Stimulated activated CD4-positive, alpha-beta T cell treated with anti-CD3 and anti-CD28 coated beads, Interleukin-12 subunit alpha, Interleukin-12 subunit beta, amount 100 ng/mL, for 48 hours (primary cell): ENCODE data around the gene MTERF4.
A peak's percentile ranks its signal among the peaks of the same experiment; 100 is the strongest.

Source experiments
- DNase-seq, 3 donors: peaks; one replicate each; pipeline ENCODE4 v3.0.0-alpha.2; 2020; ENCODE audit warnings: low read depth in 2 of 3, low spot score in 1 of 3

MTERF4 gene

DNA sequence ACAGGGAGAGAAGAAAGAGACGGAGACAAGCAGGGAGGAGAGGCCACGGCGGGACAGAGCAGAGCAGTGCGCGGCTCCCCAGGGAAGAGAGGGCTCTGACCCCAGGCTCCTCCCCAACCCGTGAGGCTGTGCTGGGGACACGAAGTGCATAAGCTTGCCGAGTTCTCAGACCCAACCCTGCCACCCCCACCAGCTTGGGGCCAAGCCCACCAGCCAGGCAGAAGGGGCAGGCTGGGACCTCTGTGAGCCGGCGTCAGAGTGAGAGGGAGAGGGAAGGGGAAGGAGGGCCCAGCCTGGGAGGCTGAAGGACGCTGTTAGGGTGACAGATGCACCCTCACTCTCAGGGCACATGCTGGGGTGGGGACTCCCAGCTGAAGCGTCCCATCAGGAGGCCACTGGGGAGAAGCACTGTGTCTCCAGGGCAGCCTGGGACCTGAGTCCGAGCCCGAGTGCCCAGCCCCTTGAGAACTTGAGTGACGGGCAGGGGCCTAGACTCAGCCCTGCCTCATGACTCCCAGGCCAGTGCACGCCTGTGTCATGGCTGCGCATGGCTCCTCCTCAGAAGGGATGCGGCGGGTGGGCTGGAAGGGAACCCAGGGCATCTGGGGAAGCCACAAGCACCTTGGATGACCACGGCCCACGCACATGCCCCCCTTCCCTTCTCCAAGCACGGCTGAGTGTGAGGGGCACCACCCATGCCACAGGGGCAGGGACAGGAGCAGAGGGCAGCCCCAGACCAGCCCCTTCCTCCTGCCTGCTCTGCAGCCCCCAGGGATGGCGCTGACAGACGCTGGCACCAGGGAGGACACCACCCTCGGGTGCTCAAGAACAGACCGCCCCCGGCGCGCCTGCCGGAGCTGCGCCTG lies 31.0 kb downstream of the MTERF4 start:
- no peak for DNase-seq

DNA sequence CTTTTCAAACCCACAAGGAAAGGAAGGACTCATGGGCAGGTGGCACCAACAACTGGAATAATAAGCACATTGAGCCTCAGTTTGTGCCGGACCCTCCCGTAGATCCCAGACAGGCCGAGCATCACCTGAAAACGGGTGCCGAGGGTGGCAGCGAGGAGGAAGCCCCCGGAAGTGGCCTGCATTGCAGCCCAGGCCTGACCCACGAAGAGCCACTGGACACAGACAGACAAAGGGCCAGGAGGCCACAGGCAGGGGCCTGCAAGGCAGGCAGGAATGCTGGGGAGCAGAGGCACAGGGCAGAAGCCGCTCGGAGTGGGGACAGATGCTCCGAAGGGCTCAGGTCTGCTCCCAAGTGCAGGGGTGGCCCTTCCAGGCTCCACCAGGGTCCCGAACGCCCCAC lies 31.7 kb downstream of the MTERF4 start:
- no peak for DNase-seq

DNA sequence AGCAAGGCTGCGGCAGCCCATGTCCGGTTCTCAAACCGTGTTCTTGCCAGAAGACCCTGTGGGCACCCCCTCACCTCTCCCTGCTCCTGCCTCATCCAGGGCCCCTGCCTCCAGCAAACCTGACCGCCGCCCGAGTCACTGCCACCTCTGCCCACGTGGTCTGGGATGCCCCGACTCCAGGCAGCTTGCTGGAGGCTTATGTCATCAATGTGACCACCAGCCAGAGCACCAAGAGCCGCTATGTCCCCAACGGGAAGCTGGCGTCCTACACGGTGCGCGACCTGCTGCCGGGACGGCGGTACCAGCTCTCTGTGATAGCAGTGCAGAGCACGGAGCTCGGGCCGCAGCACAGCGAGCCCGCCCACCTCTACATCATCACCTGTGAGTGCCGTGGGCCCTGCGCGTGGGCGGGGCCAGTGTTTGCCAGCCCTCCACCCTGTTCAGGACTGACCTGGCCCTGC lies 32.2 kb downstream of the MTERF4 start:
- no peak for DNase-seq

DNA sequence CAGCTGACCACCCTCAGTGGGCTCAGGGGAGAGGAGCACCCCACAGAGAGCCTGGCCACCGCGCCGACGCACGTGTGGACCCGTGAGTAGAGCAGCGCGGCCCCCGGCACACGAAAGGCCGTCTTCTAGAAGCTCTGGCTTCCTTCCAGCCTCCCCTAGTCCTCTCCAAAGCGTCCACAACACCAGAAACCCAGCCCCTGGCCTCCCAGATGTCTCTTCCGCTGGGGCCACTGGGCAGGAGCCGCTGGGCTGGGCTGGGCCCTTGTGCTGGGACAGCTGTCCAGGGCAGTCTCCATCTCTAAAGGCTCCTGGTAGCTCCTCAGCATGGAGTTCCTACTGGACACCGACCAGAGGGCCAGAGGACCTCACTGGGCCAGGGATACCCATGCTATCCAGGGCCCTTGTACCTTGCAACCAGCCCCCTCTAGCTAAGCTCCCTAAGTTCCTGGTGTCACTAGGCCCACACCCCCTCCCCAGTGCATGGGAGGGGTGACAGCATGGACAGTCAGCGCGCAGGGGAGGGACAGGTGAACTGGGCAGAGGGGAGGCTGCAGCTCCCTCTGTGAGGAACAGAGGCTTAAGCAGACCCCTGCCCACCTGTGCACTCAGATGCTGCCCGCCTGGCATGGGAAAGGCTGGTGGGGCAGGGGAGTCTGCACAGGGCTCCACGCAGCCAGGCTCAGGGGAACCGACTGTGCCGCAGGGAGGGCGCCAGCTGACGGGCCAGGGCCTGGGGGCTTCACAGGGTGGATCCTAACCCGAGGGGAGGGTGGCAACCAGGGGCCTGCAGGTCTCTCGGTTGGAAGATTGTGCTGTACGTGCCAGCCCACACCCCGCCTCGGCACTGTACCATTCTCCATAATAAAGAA lies 32.9 kb downstream of the MTERF4 start:
- DNase-seq = no peak

DNA sequence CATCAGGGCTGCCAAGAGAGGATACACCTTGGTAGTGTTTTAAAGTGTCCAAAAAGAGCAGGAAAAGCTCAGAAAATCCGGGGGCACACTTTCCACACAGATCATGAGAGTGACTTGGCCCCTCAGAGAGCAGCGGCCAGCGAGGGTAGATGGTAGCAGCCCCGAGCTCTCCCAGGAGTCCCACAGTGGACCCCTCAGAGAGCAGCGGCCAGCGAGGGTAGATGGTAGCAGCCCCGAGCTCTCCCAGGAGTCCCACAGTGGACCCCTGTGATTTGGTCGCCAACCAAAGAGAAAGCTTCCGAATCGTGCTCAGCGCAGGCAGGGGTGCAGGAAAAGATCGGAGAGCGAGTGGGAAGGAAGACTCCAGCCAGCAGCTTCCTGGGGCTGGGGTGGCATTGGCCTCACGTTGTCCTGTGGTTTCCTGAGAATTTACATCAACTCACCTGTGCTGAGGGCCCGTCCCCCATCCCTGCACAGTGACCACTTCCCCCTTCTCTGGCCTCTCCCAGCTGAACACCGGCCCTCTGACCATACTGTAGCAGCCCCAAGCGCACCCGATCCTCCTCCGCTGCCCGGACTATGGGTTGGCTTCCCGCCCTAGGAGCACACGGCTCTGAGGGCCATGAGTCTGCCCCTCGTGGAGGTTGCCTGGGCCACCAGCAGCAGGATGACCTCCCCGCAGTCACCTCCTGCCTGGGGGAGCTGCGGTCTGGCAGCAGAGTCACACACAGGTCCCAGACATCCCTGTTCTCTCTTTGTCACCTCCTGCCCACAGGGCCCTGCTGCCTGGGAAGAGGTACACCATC lies 33.7 kb downstream of the MTERF4 start:
- no peak for DNase-seq

DNA sequence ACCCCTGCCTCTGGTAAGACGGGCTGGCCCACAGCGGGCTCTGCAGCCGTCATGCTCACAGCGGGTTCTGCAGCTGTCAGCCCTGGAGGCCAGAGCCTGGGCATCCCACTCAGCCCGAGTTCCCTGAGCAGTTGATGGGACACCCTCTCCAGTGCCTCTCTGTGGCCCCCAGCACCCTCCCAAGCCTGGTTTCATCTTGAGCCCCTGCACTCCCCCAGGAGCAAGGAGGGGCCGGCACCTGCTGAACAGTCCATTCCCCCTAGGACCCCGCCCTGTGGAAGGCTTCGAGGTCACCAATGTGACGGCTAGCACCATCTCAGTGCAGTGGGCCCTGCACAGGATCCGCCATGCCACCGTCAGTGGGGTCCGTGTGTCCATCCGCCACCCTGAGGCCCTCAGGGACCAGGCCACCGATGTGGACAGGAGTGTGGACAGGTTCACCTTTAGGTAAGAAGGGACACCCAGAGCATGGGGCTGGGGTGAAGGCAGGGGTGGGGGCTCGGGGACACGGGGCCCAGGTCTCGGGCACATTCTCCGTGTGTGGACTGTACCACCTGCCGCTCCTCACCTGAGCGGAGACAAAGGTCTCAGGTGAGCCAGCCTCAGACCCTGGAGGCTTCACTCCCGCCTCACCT lies 34.5 kb downstream of the MTERF4 start:
- no peak for DNase-seq

DNA sequence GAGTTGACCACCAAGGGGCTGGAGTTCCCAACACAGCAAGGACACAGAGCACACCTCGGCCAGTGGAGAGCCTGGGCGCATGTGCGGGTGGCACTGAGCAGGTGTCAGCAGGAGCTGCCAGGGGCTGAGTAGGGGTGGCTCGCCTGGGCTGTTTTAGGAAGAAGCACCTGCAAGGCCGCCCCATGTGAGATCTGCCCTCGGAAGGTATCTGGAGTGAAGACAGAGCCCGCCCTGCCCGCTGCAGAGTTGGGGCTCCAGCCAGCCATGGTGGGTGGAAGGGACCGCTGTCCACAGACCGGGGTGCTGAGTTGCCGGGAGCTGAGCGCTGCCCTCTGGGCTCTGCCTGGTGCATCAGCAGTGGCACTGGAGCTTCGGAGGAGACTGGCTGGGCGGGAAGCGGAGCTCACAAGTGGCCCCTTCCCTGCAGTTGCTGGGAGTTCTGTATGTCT lies 35.2 kb downstream of the MTERF4 start:
- no peak for DNase-seq

DNA sequence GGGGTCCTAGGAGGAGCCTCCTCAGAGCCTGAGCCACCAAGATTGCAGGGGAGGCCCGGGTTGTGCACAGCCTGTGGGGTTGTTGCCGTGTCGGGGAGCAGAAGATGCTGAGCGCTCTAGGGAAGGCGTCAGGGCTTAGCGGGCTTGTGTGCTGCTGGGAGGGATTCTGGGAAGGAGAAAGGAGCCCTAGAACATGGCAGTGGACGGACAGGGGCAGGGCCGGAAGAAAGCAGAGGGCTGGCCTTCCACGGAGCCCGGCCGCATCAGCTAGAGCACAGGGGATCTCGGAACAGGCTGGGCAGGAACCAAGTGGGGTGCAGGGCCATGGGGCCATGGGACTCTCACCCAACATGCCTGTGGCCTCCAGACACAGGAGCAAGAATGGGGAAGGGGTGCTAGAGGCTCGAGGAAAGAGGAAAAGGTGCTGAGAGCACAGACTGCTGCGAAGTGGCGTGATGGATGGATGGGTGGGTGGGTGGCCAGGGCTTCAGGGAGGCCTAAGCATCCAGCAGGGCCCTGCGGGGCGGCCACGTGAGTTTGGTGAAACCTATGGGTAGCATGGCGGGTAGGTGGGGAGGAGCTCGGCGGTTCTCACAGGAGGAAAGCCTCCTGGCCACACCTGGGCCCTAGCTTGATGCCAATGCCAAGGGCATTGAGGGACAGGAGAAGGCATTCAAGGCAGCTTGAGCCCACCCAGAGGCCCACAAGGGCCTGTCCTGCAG lies 35.8 kb downstream of the MTERF4 start:
- no peak for DNase-seq

DNA sequence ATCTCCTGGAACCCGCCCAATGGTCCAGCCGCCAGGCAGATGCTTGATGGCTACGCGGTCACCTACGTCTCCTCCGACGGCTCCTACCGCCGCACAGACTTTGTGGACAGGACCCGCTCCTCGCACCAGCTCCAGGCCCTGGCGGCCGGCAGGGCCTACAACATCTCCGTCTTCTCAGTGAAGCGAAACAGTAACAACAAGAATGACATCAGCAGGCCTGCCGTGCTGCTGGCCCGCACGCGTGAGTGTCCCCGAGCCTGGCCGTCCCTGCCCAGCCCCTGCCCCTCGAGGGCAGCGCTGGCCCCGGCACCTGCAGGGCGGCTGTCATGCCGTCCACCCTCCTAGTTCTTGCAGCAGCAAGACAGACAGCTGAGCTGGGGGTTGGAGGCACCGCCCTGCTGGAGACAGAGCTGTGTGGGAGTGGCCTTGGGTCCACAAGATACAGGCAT lies 36.7 kb downstream of the MTERF4 start:
- DNase-seq = no peak

DNA sequence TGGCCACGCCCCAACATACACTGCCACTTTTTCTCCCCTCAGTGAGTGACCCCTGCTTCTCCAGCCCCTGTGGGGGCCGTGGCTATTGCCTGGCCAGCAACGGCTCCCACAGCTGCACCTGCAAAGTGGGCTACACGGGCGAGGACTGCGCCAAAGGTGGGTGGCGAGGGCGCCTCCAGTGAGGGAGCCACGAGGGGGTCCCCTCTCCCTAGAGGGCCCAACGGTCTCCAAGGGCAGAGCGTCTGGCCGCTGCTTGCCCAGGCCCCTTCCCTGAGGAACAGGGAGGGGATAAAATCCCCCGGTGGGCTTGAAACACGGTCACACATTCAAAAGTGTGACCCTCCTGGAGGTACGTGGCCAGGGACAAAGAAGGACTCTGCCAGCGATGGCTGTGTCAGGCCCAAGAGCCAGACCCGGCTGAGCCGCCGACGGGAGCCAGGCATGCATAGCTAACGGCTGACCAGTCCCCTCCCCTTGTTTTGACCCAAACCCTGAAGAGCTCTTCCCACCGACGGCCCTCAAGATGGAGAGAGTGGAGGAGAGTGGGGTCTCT lies 37.2 kb downstream of the MTERF4 start:
- DNase-seq = no peak

DNA sequence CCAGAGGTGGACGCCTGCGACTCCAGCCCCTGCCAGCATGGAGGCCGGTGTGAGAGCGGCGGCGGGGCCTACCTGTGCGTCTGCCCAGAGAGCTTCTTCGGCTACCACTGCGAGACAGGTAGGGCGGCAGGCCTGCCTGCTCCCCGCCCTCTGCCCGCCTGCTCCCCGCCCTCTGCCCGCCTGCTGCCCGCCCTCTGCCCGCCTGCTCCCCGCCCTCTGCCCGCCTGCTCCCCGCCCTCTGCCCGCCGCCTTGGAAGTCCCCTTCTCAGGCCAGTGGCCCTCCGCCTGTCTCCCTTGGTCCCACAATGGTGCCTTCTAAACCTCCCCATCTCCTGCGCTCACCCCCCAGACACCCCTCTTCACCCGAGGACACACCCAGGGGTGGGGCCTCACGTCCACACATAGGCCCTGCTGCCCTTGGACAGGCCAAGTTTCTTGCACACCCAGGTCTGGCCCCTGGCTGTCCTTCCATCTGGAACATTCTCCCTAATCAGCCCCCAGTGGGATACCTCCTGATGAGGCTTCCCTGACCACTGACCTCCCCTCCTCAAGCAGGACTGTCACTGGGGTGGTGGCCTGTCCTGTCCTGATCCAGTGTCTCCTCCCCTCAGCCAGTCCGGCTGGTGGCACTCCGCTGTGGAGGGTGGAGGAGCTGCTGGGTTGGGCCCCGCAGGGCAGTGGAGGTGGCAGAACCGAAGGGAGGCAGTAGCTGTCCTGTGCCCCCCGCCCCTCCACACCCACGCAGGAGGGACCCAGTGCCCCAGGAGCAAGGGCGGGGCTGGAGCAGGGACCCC lies 37.9 kb downstream of the MTERF4 start:
- peak in 2 of 3 donors; percentile 20 to 24 for DNase-seq

DNA sequence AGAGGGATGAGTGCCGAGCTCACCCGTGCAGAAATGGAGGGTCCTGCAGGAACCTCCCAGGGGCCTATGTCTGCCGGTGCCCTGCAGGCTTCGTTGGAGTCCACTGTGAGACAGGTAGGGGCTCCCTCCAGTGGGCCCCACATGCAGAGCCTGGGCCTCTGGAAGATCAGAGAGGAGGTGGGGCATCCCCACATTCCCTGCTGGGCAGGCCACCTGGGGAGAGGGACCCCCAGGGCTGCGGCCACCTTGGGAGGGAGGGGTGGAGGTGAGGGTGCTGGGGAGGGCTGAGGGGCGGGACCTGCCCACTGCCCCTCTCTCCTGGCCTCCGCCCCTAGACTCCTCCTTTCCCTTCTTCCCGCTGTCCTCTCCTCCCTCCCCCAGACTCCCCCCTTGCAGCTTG lies 38.5 kb downstream of the MTERF4 start:
- no peak for DNase-seq

DNA sequence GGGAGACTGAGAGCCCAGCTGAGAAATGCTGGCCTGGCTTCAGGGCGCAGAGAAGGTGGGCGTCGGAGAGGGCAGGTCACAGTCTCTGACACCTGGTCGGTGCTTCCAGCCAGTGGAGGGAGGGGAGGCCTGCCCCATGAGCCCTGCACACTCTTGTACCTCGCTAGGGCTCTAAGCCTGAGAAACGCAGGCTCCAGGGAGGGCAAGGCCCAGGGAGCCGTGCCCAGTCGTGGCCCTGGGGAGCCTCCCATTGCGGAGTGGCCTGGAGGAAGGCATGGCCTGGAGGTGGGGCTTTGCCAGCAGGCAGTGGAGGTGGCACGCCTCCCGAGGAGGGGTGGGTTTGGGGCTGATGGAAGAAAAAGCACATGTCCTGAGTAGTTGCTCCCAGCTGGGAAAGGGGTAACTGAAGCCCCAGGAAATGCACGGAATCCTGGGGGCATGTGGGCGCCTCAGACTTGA lies 39.0 kb downstream of the MTERF4 start:
- no peak for DNase-seq

DNA sequence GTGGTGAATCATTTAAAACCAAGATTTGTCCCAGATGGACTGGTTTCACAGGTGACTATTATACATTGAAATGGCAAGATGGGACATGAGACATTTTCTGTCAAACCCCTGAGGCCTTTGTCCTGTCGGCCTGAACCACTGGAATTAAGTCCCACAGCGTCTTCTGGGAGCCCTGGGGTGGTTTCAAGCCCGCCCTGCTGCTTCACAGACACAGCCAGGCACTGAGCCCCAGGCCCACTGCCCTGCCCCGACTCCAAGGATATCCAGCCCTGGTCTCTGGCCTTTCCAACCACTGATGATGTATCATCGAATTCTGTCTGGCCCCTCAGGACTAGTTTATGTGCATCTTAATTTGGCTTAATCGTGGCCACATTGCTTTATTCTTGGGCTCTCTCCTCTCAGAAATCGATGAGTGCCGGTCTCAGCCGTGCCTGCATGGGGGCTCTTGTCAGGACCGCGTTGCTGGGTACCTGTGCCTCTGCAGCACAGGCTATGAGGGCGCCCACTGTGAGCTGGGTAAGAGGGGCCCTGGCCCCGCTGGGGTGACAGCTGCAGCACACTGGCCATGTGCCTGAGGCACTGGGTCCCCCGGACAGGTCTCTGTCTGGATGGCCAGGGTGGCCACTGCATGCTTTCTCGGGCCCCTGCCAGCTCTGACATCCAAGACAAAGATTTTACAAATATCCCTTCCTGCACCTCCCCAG lies 39.5 kb downstream of the MTERF4 start:
- no peak for DNase-seq

DNA sequence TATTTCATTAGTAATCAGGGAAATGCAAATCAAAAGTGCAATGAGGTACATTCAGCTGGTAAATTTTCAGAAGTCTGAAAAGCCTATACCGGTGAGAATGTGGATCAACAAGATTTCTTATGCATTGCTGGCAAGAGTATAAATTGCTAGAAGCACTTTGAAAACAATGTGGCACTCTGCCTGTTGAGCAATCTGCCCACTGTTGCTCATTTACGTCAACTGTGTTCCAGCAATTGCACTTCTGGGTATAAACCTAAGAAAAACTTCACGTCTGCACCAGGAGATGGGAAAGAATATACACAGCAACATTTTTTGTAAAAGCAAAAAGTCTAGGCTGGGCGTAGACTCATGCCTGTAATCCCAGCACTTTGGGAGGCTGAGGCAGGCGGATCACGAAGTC lies 40.8 kb downstream of the MTERF4 start:
- no peak for DNase-seq

DNA sequence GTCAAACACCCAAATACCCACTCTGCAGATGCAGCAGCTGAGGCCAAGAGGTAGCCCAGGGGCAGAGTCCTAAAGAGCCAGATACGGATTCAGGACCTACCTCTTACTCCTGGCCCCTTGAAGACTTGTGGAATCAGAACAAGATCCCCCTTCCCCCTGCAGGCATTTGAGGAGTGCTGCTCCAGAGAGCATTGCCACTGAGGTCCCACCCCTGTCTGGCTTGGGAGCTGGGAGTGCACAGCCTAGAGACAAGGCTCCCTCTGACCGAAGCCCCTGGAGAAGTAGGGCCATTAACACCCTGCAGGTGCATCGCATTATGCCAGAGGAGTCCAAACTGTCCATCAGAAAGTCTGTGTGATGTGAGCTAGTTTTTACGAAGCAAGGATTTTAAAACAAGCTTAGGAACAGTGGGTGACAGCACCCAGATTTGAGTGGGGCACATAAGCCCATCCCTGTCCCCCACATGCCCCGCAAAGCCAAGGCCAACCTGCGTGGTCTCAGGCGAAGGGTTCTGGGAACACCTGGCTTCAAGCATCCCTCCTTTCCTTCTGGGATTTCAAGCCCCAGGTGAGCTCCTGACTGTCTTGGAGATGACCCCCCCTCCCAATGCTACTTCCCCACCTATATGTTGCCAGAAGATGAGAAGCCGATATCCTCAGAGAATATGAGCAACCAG lies 48.4 kb downstream of the MTERF4 start:
- no peak for DNase-seq

DNA sequence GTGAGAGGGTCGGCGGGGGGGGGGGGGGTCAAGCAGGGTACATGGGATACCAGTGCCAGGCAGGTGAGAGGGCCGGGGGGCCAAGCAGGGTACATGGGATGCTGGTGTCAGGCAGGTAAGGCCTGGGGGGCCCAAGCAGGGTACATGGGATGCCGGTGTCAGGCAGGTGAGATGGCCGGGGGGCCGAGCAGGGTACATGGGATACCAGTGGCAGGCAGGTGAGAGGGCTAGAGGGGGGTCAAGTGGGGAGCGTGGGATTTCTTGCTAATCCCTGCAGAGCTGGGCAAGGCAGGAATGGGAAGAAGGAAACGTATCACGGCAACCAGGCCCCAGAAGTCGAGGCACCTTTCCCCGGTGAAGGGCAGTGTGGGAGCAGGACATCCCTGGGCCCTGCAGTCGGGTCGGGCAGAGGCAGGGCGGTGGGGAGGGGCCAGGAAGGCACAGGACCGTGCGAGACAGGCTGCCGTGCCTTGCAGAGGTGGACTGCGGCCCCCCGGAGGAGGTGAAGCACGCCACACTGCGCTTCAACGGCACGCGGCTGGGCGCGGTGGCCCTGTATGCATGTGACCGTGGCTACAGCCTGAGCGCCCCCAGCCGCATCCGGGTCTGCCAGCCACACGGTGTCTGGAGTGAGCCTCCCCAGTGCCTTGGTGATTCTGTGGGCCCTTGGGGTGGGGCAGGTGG lies 49.3 kb downstream of the MTERF4 start:
- no peak for DNase-seq
